NB4 (cell line): Measurements from ENCODE around the gene PPP2R5C.
A peak's percentile ranks its signal among the peaks of the same experiment; 100 is the strongest.

Experiments
- DNase-seq: peaks from one replicate; pipeline ENCODE4 v3.0.0; 2010; ENCODE audit warnings: low read depth
- H3K4me3 ChIP-seq: one replicate; pipeline ENCODE4 v1.5.1; 2011; ENCODE audit warnings: mild to moderate bottlenecking, low read depth, low read length, moderate library complexity
- MYC ChIP-seq: IDR thresholded peaks from 2 replicates; pipeline ENCODE4 v1.6.1; 2011; ENCODE audit warnings: low read depth, low read length
- POLR2A ChIP-seq: IDR thresholded peaks from 2 replicates; pipeline ENCODE4 v1.6.1; 2011; ENCODE audit warnings: mild to moderate bottlenecking; ENCODE audit not compliant: insufficient read length; ENCODE audit errors: extremely low read depth
- TF ChIP-seq, protein P1 (sequence below): IDR thresholded peaks from 2 replicates; pipeline ENCODE4 v1.6.1; 2011; ENCODE audit warnings: low read depth, low read length
- TF ChIP-seq, protein P2 (sequence below): IDR thresholded peaks from one replicate; pipeline ENCODE4 v1.5.1; 2012; ENCODE audit warnings: low read depth, low read length

PPP2R5C gene

DNA sequence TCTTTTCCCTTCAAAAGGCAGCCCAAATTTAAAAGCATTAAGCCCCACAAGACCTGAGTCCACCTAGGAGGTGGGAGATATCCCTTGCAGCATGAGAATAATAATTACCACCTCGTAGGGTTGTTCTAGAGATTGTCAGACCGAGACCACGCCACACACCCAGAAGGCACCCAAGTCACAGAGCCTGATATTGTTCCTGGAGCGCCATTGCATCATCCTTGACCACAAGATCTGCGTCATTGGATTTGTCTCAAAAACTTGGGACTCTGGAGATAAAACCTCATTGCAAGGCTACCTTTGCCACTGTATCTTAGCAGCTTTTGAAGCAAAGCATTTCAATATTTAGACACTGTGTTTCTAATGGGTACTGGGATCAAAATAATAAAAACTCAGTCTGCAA, 29.4 kb upstream of the PPP2R5C start:
- no peak overlapping the region for H3K4me3 ChIP-seq
- peak; percentile 60 for DNase-seq
- TF ChIP-seq POLR2A, result no peak
- TF ChIP-seq, protein P1, sequence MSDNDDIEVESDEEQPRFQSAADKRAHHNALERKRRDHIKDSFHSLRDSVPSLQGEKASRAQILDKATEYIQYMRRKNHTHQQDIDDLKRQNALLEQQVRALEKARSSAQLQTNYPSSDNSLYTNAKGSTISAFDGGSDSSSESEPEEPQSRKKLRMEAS, result no peak

DNA sequence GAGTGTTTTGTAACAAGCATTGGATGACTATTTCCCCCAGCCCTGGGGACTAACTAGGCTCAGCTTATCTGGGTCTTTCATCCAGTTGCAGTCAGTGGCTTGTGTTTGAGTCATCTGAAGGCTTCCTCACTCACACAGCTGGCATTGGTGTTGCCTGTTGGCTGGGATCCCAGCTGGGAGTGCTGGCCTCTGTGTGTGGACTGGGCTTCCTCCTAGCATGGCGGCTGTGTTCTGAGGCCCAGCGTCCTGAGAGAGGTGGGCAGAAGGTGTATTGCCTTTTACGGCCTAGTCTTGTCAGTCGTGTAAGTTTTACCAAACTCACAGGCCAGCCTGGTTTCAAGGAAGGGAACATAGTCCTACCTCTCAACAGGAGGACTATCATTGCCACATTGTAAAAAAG, 28.3 kb upstream of the PPP2R5C start:
- H3K4me3 ChIP-seq, result no peak overlapping the region
- TF ChIP-seq, protein P2, sequence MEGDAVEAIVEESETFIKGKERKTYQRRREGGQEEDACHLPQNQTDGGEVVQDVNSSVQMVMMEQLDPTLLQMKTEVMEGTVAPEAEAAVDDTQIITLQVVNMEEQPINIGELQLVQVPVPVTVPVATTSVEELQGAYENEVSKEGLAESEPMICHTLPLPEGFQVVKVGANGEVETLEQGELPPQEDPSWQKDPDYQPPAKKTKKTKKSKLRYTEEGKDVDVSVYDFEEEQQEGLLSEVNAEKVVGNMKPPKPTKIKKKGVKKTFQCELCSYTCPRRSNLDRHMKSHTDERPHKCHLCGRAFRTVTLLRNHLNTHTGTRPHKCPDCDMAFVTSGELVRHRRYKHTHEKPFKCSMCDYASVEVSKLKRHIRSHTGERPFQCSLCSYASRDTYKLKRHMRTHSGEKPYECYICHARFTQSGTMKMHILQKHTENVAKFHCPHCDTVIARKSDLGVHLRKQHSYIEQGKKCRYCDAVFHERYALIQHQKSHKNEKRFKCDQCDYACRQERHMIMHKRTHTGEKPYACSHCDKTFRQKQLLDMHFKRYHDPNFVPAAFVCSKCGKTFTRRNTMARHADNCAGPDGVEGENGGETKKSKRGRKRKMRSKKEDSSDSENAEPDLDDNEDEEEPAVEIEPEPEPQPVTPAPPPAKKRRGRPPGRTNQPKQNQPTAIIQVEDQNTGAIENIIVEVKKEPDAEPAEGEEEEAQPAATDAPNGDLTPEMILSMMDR, result no peak
- TF ChIP-seq, protein P1, result no peak; the same call in 1 of the 2 replicates
- TF ChIP-seq POLR2A, result no peak
- TF ChIP-seq MYC, result no peak; the same call in 1 of the 2 replicates
- DNase-seq, result peak; percentile 83

DNA sequence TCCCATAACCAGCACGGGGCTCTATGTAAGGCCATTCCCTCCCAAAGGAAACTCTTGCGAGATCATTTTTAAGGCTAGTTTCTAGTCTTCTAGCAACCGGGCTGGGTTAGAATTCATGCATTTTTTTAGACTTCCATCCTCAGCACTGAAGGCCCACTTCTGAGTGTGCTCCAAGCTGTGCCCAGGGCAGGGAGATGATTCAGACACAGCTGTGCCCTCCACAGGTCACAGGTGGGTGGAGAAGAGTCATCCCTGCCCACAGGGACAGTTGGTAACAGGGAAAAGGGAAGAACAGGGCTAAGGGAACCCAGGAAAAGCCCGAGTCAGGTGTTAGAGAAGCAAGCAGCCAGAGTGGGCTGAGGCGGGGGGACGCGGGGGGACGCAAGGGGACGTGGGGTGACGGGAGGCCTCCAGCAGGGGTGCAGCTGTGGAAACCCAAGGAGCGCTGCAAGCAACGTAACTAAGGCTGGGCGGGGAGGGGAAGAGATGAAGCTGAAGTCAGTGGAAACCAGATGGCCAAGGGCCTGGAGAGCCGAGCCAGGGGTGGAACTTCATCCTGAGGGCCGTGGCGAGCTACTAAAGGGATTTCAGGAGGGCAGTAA, 27.2 kb upstream of the PPP2R5C start:
- no peak overlapping the region for H3K4me3 ChIP-seq
- TF ChIP-seq MYC (no peak), POLR2A (no peak)
- TF ChIP-seq, protein P2, result no peak
- TF ChIP-seq, protein P1, result no peak
- no peak for DNase-seq

DNA sequence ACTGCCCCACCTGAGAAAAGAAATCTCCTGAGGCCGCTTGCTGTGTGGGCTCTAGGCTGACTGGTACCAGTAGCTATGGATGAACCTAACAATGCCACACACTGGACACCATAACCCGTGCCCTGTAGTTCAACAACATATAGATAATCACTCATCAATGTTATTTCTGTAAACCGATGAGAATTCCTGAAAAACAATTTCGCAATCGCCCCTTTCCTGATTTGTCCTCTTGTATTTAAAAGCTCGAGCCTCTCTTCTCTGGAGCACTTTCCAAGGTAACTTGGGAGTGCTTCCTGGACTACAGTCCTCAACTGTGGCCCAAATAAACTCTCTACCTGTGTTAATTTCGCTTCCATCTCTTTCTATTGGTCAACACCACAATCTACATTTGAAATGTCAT, 26.1 kb upstream of the PPP2R5C start:
- no peak overlapping the region for H3K4me3 ChIP-seq
- DNase-seq, result no peak
- TF ChIP-seq, protein P1, result no peak
- no peak for TF ChIP-seq POLR2A
- TF ChIP-seq MYC, result no peak
- TF ChIP-seq, protein P2, result no peak

DNA sequence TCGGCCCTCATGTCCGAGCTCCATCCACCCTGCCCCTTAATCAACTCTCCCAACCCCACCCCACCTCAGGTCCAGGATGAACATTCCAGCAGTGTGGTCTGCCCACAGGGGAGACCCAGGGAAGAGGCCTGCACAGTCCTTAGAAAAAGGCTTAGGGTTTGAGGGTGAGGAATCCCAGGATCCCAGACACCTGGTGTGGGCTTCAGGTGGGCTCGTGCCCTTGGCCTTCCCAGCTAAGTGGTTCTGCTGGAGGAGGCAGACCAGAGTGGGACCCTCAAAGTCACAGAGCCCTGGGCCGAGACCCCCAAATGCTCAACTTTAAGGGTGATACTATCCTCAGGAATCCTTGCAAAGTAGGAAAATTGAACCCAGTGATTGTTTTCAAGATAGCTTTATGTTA, 25.4 kb upstream of the PPP2R5C start:
- DNase-seq, result no peak
- H3K4me3 ChIP-seq, result no peak overlapping the region
- TF ChIP-seq POLR2A, result no peak
- TF ChIP-seq, protein P2, result no peak
- no peak for TF ChIP-seq MYC
- TF ChIP-seq, protein P1, result no peak

DNA sequence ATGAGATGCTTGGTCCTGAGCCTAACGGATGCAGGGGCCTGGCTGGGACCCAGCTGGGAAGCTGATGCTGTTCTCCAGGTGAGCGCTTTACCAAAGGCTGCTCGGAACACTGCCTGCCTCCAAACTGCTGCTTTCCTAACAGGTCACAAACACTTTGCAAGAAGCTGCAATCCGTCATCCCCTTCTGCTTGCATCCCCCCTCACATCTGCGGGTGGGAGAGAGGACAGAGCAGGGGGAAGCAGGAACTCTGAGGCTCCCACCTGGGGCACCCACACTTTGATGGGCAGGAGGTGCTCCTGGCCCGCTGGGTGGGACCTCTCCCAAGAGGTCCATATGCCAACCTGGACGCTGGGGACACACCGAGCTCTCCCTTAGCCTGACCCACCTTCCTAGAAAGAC, 24.9 kb upstream of the PPP2R5C start:
- TF ChIP-seq, protein P2, result no peak
- no peak overlapping the region for H3K4me3 ChIP-seq
- DNase-seq, result no peak
